ENCODE results near the gene TCF12.
A peak's percentile ranks its signal among the peaks of the same experiment; 100 is the strongest.

The TCF12 gene

GRCh38 chr15:56918046-56918938 is at the start of gene TCF12:
Gene TCF12, plus strand, starts transcription at chr15:56918644. Its CDS starts 1,270 bp downstream, at chr15:56919914.
- DNase-seq (ENCODE audit: low read depth, low spot score): peak; percentile 73

- no peak for DNase-seq (ENCODE audit: low read depth, low spot score)
These were observed 48.9 kb upstream of the TCF12 start for GRCh38 chr15:56869573-56869972.

- no peak for DNase-seq (ENCODE audit: low read depth, low spot score)
These were observed 47.3 kb upstream of the TCF12 start for GRCh38 chr15:56871185-56871584.

GRCh38 chr15:56871867-56872266 is 46.6 kb upstream of the TCF12 start:
- DNase-seq (ENCODE audit: low read depth, low spot score): no peak

GRCh38 chr15:56877255-56877970 is 41.0 kb upstream of the TCF12 start:
- no peak for DNase-seq (ENCODE audit: low read depth, low spot score)

- no peak for DNase-seq (ENCODE audit: low read depth, low spot score)
These were observed 38.9 kb upstream of the TCF12 start for GRCh38 chr15:56879502-56879901.

GRCh38 chr15:56883088-56883487 is 35.4 kb upstream of the TCF12 start:
- no peak for DNase-seq (ENCODE audit: low read depth, low spot score)

- DNase-seq (ENCODE audit: low read depth, low spot score): no peak
These were observed 32.0 kb upstream of the TCF12 start for GRCh38 chr15:56886363-56886931.

- peak; percentile 78 for DNase-seq (ENCODE audit: low read depth, low spot score)
These were observed 31.3 kb upstream of the TCF12 start for GRCh38 chr15:56886932-56887781.

- no peak for DNase-seq (ENCODE audit: low read depth, low spot score)
These were observed 30.5 kb upstream of the TCF12 start for GRCh38 chr15:56887782-56888438.

- DNase-seq (ENCODE audit: low read depth, low spot score): no peak
These were observed 28.4 kb upstream of the TCF12 start for GRCh38 chr15:56890038-56890437.

GRCh38 chr15:56891852-56892440 is 26.5 kb upstream of the TCF12 start:
- no peak for DNase-seq (ENCODE audit: low read depth, low spot score)

- DNase-seq (ENCODE audit: low read depth, low spot score): no peak
These were observed 25.6 kb upstream of the TCF12 start for GRCh38 chr15:56892659-56893363.

- DNase-seq (ENCODE audit: low read depth, low spot score): no peak
These were observed 25.1 kb upstream of the TCF12 start for GRCh38 chr15:56893364-56893678.

- no peak for DNase-seq (ENCODE audit: low read depth, low spot score)
These were observed 23.8 kb upstream of the TCF12 start for GRCh38 chr15:56894601-56895000.

GRCh38 chr15:56901931-56902330 is 16.5 kb upstream of the TCF12 start:
- DNase-seq (ENCODE audit: low read depth, low spot score): no peak

GRCh38 chr15:56906766-56907165 is 11.7 kb upstream of the TCF12 start:
- no peak for DNase-seq (ENCODE audit: low read depth, low spot score)

GRCh38 chr15:56910801-56911200 is 7.6 kb upstream of the TCF12 start:
- no peak for DNase-seq (ENCODE audit: low read depth, low spot score)

- no peak for DNase-seq (ENCODE audit: low read depth, low spot score)
These were observed 5.2 kb upstream of the TCF12 start for GRCh38 chr15:56913241-56913640.

GRCh38 chr15:56913670-56914069 is 4.8 kb upstream of the TCF12 start:
- DNase-seq (ENCODE audit: low read depth, low spot score): no peak
